GM19099 (cell line): Measurements from ENCODE around the gene LAMB3.

ENCODE experiments used
- POLR2A ChIP-seq: IDR thresholded peaks from 3 replicates; pipeline ENCODE4 v1.6.1; 2011; ENCODE audit warnings: low read depth; ENCODE audit not compliant: insufficient read length; ENCODE audit errors: extremely low read depth

LAMB3 gene

DNA sequence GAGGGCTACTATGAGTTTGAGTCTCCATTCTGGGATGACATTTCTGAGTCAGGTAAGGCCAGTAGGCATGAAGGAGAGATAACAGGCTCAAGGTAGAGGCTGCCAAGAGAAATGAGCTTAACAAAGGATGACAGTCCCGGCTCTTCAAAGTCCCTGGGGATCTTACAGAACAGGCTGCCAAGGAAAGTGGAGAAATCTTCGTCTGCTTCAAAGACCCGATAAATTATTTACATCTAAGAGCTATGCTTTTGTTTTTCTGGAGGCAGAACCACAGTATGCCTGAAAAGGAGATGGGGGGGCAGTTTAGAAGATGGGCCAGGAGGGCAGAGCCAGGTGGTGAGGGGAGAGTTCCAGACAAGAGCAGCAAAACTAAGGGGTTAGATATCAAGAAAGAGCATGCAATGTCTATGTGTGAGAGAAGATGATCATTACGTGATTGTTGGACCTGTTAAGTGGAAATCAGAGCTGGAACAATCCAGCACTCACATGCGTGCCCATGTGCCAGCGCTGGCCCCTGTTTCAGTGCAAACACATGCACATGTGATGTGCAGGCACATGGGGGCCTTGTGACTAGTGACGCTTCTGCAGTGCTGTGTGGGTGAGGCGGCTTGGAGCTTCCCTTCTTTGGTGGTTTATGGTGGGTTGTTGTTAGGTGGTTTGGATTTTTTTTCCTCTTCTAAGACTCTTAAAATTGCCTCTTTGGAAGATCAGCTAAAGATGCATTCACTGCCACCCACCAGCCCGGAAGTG, 43.0 kb downstream of the LAMB3 start:
- TF ChIP-seq POLR2A: no peak

DNA sequence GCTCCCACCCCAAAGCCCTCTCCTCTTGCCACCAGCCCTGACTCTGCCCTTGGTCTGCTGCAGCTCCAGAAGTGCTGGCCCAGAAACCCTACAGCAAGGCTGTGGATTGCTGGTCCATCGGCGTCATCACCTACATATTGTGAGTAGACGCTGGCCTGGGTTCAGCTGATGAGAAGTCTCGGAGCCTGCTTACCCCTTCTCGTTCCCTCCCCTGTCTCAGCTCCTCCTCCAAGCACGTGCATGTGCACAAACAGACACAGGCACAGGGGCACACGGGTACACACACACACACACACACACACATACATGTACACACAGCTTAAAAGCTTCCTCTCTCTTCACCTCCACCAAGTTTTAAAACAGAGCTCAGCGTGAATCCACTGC, 44.4 kb downstream of the LAMB3 start:
- no peak for TF ChIP-seq POLR2A

DNA sequence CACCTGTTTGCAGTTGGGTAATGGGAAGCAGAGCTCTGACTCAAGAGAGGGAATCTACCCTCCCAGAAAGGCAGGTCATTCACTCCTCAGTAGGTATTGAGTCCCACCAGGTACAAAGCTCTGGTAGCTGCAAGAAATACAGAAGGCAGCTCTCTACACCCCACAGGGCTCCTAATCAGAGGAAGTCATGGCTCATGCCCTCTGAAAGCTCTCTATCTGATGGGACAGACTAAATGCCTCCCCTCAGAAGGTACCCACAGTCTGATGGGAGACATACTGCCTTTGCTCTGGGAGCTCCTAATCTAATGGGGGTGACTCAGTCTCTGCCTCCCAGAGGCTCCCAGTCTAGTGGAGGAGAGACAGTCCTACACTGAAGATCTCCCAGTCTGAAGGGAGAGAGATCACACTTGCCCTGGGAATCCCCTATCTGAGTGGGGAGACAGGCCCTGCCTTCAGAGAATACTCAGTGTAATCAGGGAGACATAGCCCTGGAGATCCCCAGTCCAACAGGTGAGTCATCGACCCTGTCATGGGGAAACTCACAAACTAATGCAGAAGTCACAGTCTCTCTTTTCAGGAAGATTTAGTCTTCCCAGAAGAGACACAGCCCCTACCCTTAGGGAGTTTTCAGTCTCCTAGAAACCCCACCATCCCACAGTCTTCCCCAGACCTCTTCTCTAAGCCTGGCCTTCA, 45.0 kb downstream of the LAMB3 start:
- no peak for TF ChIP-seq POLR2A

DNA sequence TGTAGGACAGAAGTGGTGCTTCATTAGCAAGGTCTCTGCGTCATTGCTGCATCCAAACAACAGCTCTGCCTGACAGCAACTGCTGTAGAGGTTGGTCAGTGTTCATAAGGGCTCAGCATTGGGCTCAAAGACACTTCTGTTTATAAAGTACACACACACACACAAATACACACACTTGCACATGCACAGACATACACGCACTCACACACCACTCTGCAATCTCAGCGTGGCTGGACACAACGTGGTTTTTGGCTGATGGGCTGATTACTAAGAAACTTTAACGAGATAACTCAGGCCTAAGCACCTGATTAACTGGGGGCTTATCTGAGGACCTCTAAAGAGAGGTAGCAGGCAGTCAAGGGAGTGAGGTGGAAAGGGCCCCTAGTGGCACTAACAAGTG, 48.3 kb downstream of the LAMB3 start:
- TF ChIP-seq POLR2A: no peak

- TF ChIP-seq POLR2A: no peak
These were observed 50.2 kb downstream of the LAMB3 start for GRCh38 chr1:209601809-209602657.

- no peak for TF ChIP-seq POLR2A
These were observed 51.7 kb downstream of the LAMB3 start for GRCh38 chr1:209600541-209600940.

DNA sequence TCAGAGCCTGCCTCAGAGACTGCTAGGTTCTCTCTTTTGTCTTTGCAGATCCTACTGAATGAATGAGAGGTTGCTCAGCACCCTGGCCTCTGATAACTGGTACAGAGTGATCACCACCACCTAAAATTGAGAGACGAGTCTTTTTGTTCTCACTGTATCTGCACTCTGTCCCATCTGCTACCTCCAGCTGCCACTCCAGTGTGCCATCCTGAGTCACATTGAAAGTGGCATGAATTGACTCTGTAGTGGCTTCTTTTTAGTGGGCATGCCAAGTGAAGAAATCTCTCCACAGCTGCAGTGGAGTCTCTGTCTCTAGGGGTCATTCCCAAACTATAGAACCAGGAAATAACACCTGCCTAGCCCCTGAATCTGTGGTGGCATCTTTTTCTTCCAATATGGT, 54.0 kb downstream of the LAMB3 start:
- TF ChIP-seq POLR2A: no peak

DNA sequence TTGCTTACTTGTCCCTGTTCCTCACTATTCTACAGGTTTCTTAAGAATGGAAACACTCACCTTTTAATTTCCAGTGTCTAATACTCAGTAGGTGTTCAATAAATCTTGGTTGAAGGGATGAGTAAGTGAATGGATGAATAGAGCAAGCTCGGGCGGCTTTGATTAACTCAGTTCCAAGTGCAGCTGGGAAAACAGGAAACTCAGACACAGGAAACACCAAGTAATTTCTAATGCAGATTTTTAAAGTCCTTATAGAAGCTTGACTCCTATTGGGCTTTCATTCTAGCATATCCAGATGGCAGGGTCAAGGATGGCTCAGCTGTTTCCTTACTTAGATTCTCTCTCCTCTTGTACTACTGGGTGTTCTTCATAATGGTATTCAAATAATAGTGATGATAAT, 54.7 kb downstream of the LAMB3 start:
- TF ChIP-seq POLR2A: no peak

DNA sequence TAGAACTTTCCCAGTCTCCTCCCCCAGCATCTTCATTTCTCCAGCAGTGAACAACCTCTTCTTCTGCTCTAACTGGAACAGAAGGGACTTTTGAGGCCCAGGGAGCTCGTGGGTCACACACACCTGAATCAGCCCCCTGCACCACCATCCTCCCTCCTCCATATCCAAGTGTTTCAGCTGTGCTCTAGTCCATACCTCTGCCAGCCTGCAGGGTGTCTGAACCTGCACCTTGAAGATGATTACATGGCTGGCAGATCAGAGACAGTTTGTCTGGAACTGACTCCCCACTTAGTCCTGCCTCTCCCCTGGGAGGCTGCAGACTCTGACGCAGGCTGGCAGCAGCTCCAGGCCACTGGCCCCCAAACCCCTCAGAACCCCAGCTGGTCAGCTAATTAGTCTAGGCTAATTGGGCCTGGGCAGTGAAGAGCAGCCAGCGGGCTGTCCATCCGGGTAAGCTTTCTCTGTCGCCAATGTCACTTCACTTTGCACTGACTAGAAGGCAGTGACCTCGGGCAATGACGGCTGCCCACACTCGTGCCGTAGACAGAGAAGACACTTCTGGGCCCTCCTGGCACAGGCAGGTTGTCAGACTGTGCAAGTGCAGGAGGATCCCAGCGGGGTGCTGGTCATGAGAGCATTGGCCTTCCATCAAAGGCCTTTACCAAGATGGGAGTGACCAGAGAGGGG, 56.5 kb downstream of the LAMB3 start:
- no peak for TF ChIP-seq POLR2A

DNA sequence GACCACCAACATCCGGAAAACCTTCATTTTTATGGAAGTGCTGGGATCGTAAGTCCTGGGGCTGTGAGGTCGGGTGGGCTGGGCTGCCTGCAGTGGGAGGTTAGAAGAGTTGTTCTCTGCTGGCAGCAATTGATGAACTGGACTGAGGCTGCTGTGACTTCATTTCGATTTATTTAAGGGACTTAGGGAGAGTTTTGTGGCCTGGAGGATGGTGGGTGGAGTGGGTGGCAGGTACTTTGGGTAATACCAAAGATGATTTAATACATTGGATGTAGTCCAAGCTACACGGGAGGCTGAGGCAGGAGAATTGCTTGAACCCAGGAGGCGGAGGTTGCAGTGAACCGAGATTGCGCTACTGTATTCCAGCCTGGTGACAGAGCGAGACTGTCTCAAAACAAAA, 57.2 kb downstream of the LAMB3 start:
- no peak for TF ChIP-seq POLR2A

GRCh38 chr1:209594440-209594839, 57.8 kb downstream of the LAMB3 start:
- TF ChIP-seq POLR2A: no peak

DNA sequence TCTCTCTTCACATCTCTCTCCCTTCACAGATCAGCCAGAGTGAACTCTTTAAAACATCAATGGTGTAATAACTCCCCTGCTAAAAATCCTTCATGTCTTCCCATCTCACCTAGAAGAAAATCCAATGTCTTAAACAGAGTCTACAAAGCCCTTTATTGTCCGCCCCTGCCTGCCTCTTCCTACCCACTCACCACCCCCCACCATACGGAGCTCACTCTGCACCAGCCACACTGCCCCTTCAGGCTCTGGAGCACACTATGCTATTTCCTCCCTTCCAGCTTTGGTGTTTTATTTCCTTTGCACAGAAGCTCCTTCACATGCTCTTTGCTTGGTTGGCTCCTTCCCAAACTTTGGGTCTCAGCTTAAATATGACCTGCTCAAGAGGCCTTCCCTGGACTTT, 58.5 kb downstream of the LAMB3 start:
- TF ChIP-seq POLR2A: no peak

GRCh38 chr1:209590405-209590804, 61.8 kb downstream of the LAMB3 start:
- TF ChIP-seq POLR2A: no peak

- no peak for TF ChIP-seq POLR2A
These were observed 62.4 kb downstream of the LAMB3 start for GRCh38 chr1:209589863-209590262.

DNA sequence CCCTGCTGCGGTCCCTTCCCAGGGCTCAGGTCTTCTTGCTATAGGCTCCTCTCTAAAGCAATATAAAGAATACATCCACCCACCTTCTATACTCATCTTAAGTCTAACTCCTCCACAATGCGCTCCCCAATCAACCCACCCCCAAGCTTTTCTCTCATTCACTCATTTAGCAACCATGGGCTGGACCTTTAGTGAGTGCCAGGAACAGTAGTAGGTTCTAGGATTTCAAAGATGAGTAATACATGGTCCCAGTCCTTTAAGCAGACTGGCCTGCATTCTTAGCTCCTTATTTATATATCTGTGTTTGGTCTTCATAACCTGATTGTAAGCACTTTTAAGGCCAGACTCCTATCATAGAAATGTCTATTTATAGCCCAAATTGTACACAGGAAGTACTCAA, 62.8 kb downstream of the LAMB3 start:
- TF ChIP-seq POLR2A: no peak
